GM19099 (cell line): ENCODE results near the gene VASP.

Source experiments
- POLR2A ChIP-seq: IDR thresholded peaks from 3 replicates; pipeline ENCODE4 v1.6.1; 2011; ENCODE audit warnings: low read depth; ENCODE audit not compliant: insufficient read length; ENCODE audit errors: extremely low read depth

VASP gene

GRCh38 chr19:45484273-45484945 is 22.9 kb upstream of the VASP start:
- no peak for TF ChIP-seq POLR2A

DNA sequence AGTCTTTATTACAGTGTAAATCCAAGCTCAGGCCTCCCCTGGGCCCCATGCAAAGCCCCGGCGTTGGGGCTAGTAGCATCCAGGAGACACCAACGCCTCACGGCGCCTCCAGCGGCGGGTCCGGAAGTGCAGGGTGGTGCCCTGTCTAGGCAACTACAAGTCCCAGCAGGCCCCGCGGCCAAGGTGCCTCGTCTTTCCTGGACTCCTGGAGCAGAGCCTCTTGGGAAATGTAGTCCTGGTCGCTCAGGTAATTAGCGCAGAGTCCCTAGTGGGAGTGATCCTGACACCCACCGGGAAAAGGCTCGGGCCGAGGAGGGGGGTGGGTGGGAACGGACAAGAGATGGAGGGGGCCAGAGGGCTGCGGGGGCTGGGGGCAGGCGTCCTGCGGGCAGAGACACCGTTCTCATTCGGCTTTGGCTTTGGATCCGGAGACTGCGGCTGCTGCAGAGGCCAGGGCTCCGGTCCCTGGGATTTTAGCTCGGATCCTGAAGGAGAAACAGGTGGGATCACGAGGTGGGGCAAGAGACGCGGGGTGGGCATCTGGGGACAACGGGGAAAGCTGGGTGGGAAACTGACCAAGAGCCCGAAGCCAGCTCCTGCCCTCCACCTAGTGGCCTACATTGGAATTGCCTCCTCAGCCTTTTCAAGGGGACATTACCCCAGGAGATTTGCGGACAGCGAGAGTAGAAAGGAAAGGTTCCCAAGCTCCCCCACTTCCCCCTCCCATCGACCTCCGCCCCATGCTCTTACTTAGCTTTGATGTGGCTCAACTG is 21.8 kb upstream of the VASP start:
- no peak for TF ChIP-seq POLR2A

DNA sequence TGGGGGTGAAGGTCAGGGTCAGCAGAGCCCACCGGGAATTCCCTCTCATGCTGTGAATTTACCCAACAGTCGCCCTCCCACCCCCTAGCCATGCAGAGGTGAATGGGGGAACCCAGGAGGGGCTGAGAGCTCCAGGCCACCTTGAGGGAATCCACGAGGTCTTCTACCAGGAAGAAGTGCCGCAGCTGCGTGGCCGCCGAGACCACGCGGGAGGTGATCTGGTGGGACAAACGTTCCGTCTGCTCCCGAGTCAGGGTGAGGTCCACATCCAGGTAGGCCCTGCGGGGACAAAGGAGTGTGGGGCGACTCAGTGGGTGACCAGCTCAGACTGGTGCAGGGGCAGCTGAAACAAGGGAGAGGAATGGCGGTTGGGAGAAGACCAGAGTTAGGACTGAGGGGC is 18.6 kb upstream of the VASP start:
- TF ChIP-seq POLR2A: no peak

DNA sequence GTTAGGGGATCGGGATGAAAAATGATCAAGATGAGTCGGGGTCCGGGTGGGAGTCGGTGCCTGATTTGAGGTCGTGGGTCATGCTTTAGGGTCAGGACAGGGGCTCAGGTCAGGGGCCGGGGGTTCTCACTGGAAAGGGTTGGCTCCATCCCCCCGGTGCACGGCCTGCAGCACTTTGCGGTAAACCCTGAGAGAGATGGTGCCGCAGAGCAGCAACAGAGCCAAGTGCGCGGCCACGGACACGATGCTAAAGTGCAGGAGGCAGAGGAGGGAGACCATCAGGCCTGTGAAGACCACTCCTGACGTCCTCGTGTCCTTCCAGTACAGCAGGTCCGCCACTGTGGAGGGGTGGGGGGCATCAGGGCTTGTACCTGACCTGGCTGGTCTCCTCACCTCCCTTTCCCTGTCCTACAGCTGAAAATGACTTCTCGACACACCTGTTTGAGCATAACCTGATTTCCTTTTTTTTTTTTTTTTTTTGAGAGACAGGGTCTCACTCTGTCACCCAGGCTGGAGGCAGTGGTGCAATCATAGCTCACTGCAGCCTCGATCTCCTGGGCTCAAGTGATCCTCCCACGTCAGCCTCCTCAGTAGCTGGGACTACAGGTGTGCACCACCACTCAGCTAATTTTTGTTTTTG is 17.9 kb upstream of the VASP start:
- no peak for TF ChIP-seq POLR2A

DNA sequence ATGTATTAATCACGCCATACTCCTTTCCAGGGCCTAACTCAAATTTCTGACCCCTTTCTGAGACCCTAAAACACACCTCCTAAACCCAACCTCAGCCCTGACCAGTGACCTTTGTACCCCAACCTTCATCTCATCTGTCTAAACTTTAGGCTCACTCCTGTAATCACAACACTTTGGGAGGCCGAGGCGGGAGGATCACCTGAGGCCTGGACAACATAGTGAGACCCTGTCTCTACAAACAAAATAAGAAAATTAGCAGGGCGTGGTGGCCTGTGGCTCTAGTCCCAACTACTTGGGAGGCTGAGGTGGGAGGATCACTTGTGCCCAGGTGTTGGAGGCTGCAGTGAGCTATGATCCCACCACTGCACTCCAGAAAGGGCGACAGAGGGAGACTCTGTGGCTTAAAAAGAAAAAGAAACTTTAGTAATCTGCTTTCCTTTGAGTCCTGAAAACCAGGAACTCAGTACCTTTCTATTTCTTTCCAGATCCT is 15.1 kb upstream of the VASP start:
- TF ChIP-seq POLR2A: no peak

DNA sequence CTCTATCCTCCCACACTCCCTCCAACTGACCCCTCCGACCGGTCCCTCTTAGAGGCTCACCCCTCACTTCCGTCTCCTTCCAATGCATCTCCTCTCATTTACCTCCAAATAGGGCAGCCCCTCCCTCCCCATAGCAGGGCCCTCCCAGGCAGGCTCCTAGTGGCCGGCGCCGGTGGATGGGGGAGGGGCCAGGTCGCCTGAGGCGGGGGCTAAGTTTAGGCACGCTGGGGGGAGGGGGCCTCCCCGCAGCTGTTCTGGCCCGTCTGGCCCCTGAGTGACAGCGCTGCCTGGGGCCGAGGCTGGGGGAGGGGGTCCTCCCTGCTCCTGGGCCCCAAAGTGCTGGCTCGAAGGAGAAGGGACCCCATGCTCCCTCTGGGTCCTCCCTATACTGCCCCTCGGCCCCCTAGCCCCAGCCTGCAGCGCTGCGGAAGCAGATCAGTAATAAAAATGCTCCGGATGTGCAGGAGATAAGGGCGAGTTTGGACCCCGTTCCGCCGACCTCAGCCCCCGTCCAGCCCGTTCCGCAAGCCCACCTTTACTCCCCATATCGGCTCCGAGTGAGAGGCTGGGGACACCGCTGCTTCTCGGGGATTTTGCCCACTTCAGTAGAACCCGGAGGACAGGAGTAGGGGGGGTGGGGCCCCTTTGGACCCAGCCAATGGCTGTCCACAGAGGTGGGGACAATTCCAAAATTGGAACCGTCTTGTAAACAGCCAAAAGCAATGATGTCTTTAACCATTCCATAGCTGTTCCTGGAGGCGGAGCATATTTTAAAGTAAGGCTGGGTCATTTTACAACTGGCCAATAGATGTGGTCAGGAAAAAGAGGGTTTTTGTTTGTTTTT is 14.4 kb upstream of the VASP start:
- no peak for TF ChIP-seq POLR2A

DNA sequence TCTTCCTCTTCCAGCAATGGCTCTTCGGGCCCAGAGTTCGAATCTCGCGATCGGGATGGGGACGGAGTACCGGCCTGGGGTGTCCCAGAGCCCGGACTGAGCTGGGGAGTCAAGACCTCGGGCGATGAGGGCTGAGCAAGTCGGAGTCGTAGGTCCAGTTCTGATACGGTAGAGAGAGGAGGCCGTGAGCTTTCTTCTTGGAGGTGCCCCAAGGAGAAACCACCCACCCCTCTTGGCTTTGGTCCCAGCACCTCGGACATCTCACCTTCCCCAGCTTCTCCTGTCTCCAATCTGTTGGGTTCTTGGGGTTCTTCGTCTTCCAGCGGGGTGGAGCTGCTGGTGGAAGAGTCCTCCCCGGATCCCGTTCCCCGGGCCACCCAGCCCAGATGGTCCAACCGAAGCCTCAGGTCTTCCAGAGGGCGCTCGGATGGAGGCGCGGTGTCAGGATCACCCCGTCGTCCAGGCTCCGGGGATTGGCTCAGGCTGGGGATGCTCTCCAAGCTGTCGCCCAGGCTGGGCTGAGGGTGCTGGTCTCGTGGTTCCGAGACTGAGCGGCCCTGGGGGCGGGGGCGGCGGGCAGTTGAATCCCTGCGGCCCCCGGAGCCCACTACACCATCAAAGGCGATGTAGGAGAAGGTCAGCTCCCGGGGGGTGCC is 12.9 kb upstream of the VASP start:
- TF ChIP-seq POLR2A: no peak

DNA sequence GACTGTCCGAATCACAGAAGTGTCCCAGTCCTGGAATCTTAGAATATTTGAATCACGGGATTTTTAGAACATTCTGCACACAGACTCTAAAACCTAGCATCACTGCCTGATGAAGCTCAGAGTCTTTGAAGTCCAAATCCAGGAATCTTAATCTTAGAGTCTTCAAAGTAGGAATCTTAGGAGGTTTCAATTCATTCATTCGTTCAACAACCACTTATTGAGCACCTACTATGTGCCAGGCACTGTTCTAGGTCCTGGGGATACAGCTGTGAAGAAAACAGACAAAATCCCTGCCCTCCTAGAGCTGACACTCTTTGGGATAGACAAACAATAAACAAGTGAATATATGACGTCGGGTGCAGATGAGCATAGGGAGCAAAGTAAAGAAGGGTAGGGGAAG is 12.1 kb upstream of the VASP start:
- no peak for TF ChIP-seq POLR2A

DNA sequence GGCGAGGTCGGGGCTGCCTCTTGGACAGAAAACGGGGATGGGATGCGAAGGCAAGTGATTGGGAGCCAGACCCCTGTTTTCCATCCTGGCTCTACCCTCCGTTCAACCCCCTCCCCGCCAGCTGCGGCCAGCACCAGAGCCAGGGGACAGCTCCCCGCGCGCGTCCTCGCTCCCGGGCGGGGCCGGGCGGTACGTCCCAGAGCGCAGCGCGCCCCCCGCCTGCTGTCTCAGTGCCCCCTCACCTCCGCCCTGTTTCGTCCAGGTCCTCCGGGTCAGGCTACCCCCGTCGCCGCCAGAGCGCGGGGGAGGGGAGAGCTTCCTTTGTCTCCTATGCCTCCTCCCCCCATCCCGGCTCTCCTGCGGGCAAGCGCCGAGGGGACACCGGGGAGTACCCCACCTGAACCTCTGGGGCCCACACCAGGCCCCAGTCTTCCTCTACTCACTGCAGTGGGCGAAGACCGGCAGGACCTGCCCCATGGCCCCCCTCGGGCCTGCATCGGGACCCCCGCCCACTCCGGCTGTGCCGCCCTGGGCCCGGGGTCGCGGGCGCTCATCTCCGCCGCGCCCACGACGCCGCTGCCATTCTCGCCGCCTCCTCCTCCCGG is 10.8 kb upstream of the VASP start:
- no peak for TF ChIP-seq POLR2A

DNA sequence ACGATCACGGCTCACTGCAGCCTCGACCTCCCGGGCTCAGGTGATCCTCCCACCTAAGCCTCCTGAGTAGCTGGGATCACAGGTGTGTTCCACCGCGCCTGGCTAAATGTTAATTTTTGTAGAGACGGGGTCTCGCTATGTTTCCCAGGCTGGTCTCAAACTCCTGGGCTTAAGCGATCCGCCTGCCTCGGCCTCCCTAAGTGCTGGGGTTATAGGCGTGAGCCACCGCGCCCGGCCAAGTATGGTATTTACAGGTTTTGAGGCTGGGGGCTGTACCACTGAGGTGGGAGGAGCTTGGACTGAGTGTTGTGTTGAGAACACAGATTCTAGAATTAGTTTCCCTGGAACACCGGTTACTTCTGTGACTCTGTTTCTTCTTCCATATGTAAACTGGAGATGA is 9.5 kb upstream of the VASP start:
- no peak for TF ChIP-seq POLR2A

- no peak for TF ChIP-seq POLR2A
These were observed 8.7 kb upstream of the VASP start, which contains the start of gene PPM1N for GRCh38 chr19:45498411-45499195. Gene PPM1N (plus strand): TSS chr19:45498443. CDS start chr19:45498473, 30 bp downstream.

GRCh38 chr19:45499196-45500180 is 7.8 kb upstream of the VASP start:
- TF ChIP-seq POLR2A: no peak

DNA sequence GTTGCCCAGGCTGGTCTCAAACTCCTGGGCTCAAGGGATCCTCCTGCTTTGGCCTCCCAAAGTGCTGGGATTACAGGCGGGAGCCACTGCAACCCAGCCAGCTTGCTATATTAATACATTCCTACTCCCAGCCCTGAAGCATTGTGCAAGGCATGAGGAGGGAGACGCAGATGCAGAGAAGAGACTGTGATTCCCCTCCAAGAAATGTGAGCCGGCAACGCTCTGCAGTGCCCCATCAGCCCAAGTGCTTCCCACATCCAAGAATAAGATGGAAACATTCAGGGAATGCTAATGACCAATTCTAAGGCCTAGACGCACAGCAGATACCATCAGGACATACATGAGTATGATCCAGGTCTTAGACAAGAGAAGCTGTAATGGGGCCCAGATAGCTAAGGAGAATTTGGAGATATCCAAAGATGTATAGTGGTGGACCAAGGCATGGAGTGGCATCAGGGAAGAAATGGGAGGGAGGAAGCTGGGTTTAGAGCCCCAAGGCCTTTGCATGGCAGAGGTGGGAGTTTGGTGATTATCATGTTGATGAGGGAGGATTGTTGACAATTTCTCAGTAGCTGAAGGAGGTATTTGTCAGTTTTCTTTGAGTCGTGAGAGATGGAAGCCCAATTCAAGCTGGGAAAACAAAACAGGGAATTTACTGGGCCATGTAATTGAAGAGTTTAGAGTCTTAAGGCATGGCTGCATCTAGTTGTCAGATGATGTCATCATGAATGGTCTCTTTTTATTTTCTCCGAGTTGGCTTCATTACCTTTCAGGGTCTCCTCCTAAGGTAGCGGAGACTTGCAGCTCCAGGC is 6.2 kb upstream of the VASP start:
- TF ChIP-seq POLR2A: no peak
